Activated naive CD8-positive, alpha-beta T cell treated with anti-CD3 and anti-CD28 coated beads, Interleukin-2, amount 50 U/mL, for 24 hours (primary cell): ENCODE results near the gene MARK3.

Experiments used
- ATAC-seq: fragments of 150-1000 bp; cut with Tn5 transposase; one replicate; pipeline ENCODE4 v1.10.0; 2021
- DNase-seq: peaks from one replicate; pipeline ENCODE4 v3.0.0; 2021
- H3K27ac Mint-ChIP-seq: one replicate; pipeline ENCODE4 v1.8.0; 2021; ENCODE audit warnings: mild to moderate bottlenecking, mixed read lengths
- H3K27me3 Mint-ChIP-seq: one replicate; pipeline ENCODE4 v1.8.0; 2021; ENCODE audit warnings: mixed read lengths
- H3K36me3 Mint-ChIP-seq: one replicate; pipeline ENCODE4 v1.8.0; 2021; ENCODE audit warnings: low read depth, mixed read lengths
- H3K4me1 Mint-ChIP-seq: one replicate; pipeline ENCODE4 v1.8.0; 2021; ENCODE audit warnings: mixed read lengths
- H3K4me3 Mint-ChIP-seq: one replicate; pipeline ENCODE4 v1.8.0; 2021; ENCODE audit warnings: mild to moderate bottlenecking, moderate library complexity, mixed read lengths
- H3K9me3 Mint-ChIP-seq: one replicate; pipeline ENCODE4 v1.8.0; 2021; ENCODE audit warnings: mixed read lengths

The MARK3 gene

DNA sequence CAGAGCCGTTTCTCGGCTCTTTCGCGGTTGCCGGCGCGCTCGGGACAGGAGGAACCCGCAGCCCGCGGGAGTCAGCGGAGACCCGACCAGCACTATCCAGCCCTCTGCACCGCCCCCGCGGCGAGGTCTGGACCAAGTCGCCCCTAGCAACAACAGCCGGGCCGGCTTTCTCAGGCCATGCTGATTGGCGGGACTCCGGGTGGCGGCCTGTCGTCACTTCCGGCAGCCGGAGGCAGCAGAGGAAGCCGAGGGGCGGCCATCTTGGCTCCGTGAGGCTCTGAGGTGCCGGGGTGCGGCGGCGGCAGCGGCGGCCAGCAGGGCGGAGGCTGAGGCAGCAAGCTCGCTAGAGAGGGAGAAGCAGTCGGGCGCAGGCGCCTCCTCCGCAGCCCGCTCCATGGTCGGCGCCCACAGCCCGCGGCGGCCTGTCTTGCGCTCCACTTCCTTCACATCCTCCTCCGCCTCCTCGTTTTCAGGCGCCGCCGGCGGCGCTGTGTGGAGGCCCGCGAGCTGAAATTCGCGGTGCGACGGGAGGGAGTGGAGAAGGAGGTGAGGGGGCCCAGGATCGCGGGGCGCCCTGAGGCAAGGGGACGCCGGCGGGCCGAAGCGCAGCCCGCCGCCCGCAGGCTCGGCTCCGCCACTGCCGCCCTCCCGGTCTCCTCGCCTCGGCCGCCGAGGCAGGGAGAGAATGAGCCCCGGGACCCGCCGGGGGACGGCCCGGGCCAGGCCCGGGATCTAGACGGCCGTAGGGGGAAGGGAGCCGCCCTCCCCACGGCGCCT, at the start of gene MARK3:
Gene MARK3, plus strand, starts transcription at position 264 of the 777 bp plus-strand sequence. CDS start 615 bp downstream, outside the sequence.
- no peaks in the 10 kb centered on the region for H3K9me3 Mint-ChIP-seq
- DNase-seq: peak; percentile 97
- peaks cover 41% of the 10 kb centered on the region for H3K4me1 Mint-ChIP-seq
- H3K36me3 Mint-ChIP-seq: peaks cover 9% of the 10 kb centered on the region
- no peaks in the 10 kb centered on the region for H3K27me3 Mint-ChIP-seq
- peak; percentile 98 for ATAC-seq
- H3K4me3 Mint-ChIP-seq: peak within 1 kb of the TSS; percentile 92
- H3K27ac Mint-ChIP-seq: peak within 1 kb of the TSS; percentile 95

DNA sequence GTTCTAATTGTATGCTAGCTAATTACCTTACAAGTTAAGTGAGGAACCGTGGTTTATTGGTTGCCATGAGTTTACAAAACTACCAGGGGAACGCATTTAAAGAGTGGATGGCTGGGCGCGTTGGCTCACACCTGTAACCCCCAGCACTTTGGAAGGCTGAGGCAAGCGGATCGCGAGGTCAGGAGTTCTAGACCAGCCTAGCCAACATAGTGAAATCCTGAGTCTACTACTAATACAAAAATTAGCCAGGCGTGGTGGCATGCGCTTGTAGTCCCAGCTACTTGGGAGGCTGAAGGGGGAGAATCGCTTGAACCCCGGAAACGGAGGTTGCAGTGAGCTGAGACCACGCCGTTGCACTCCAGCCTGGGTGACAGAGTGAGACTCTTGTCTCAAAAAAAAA, 49.0 kb upstream of the MARK3 start:
- ATAC-seq: no peak
- Mint-ChIP-seq H3K36me3 (peaks cover 64% of the 10 kb centered on the region), H3K4me1 (peaks cover 71% of the 10 kb centered on the region), H3K27ac (peak overlapping the region; percentile 87), H3K9me3 (no peaks in the 10 kb centered on the region), H3K27me3 (no peaks in the 10 kb centered on the region), H3K4me3 (peak overlapping the region; percentile 86)
- DNase-seq: no peak

DNA sequence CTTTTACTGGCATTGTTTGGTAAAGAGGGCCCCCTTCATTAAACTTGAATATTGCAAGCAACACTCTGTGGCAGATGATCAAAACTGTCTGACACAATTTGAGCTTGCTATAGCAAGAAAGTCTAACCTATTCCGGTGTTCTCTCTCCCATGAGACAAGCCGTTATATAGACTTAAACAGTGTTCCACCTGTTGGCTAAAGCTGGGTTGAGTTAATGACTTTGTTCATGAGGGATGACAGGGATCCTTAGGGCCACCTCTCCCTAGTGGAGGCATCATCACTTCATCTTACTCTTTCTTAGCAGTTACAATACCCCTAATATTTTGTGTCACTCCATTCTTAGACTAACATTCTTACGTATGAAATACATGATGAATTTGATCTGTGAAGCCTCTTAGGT, 47.4 kb upstream of the MARK3 start:
- H3K4me1 Mint-ChIP-seq: peaks cover 60% of the 10 kb centered on the region
- H3K27ac Mint-ChIP-seq: peak overlapping the region; percentile 75
- no peaks in the 10 kb centered on the region for H3K9me3 Mint-ChIP-seq
- no peaks in the 10 kb centered on the region for H3K27me3 Mint-ChIP-seq
- H3K4me3 Mint-ChIP-seq: peak overlapping the region; percentile 86
- ATAC-seq (no peak), DNase-seq (no peak)
- H3K36me3 Mint-ChIP-seq: peaks cover 80% of the 10 kb centered on the region

DNA sequence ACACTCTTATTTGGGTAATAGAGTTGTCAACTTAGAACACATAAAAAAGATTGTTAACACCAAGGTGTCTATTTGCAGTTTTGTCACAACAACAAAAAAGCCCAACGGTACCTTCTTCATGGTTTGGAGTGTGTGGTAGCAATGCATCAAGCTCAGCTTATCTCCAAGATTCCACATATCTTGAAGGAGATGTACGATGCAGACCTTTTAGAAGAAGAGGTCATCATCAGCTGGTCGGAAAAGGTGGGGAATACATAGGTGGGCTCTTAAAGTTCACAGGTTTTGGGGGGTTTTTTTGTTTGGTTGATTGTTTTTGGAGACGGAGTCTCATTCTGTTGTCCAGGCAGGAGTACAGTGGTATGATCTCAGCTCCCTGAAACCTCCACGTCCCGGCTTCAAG, 45.7 kb upstream of the MARK3 start:
- Mint-ChIP-seq H3K27ac (peak overlapping the region; percentile 37), H3K4me1 (peaks cover 56% of the 10 kb centered on the region), H3K9me3 (no peaks in the 10 kb centered on the region), H3K27me3 (no peaks in the 10 kb centered on the region), H3K4me3 (no peak overlapping the region), H3K36me3 (peaks cover 93% of the 10 kb centered on the region)
- no peak for ATAC-seq
- DNase-seq: no peak

DNA sequence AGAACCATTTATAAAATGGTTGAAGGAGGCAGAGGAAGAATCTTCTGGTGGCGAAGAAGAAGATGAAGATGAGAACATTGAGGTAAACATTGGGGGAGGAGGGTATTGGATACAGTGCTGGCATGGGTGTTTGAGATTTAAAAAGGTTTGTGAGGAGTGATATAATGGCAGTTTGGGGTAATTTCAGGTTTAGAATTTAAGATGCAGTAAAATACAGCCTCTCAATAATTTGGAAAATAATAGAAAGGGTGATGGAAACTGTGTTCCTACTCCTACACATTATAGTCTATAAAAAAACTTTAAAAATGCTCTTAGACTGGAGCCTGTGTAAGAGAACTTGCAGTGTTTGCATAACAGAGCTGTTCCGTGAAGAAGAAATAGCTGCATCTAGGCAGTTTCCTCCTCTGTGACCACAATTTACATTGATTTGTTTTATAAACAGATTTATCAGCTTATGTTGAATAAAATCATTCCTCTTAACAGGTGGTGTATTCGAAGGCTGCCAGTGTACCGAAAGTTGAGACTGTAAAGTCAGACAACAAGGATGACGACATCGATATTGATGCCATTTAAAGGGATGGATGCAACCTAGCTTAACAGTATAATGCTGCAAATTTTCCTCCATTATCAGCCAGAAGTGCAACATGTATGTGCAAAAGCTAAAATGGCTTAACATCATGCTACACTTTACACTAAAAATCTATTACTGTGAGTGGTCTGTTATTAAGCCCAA, 44.6 kb upstream of the MARK3 start:
- peaks cover 92% of the 10 kb centered on the region for H3K36me3 Mint-ChIP-seq
- DNase-seq (no peak), ATAC-seq (no peak)
- peaks cover 50% of the 10 kb centered on the region for H3K4me1 Mint-ChIP-seq
- peak overlapping the region; percentile 33 for H3K27ac Mint-ChIP-seq
- no peaks in the 10 kb centered on the region for H3K9me3 Mint-ChIP-seq
- no peak overlapping the region for H3K4me3 Mint-ChIP-seq
- no peaks in the 10 kb centered on the region for H3K27me3 Mint-ChIP-seq

DNA sequence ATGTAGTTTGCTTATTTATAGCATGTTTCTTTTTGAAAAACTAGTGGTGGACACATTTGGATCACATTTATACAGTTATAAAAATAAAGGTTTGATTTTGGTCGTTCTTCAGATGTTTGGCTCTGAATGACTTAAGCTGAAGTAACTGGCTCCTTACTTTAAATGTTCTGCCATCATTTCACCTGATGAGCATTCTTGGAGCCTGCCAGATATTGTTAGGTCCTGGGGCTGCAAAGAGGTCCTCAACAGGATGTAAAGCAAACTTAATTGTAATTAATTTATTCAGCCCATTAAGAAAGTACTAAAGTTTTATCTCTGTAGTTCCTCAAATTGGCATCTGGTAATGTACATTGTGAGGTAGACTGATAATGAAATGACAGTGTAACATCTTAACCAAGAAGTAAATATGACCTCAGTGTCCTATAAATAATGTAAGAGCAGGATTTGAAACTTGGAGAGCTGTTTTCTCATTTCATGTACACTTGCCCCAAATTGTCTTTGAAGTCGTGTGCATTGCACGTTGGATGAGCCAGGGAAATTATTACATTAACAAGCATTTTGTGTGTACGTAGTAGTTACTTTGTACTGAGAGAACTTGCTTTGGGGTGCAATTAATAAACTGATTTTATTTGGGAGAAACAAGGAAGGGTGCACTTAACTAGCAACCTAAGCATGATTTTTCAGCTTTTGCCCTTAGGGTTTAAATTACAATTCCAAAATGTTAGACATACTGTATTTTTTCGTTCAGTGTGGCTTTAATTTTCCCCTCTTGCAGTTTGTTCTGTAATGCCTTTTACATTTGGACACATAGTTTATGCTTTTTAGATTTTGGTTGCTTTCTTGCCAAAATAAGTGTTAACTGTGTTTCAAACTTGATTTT, 43.7 kb upstream of the MARK3 start:
- ATAC-seq: no peak

DNA sequence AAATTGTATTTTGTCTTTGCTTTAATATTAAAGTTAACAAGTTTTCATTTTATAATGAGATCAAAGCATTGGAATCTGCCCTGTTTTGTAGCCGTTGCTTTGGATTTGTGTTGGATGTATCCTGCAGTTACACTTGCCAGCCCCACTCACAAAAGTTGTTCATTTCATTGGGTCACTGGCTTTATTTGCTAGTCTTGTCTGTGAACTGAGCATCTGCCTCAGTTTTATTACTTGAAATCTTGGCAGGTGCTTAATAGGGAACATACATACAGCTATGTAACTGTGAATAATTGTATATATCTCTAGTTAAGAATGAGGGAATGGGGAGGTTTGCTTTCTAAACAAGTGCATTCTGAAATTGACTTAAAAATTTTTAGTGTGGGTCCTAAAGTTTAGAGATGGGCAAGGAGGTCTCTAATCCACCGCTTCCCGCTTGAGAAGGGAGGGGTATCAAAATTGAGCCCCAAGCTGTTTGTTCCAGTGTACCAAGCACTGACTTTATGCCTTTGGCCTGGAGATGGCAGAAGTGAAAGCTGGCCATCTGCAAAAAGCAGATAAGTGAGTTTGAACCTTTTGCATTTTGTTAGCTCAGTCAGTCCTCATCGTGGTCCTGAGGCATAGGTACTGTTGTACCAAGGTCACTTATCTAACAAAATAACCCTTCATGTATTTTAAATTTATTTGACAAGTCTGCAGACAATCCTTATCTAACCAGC, 41.9 kb upstream of the MARK3 start:
- no peak for ATAC-seq
- H3K9me3 Mint-ChIP-seq: no peaks in the 10 kb centered on the region
- H3K27me3 Mint-ChIP-seq: no peaks in the 10 kb centered on the region
- H3K27ac Mint-ChIP-seq: no peak overlapping the region
- no peak overlapping the region for H3K4me3 Mint-ChIP-seq
- DNase-seq: no peak
- H3K36me3 Mint-ChIP-seq: peaks cover 65% of the 10 kb centered on the region
- H3K4me1 Mint-ChIP-seq: peaks cover 24% of the 10 kb centered on the region

More for the DNA sequence above, 43.7 kb upstream of the MARK3 start:
- H3K4me1 Mint-ChIP-seq: peaks cover 42% of the 10 kb centered on the region
- peaks cover 84% of the 10 kb centered on the region for H3K36me3 Mint-ChIP-seq
- H3K27ac Mint-ChIP-seq: no peak overlapping the region
- H3K4me3 Mint-ChIP-seq: no peak overlapping the region
- no peak for DNase-seq
- H3K27me3 Mint-ChIP-seq: no peaks in the 10 kb centered on the region
- H3K9me3 Mint-ChIP-seq: no peaks in the 10 kb centered on the region

DNA sequence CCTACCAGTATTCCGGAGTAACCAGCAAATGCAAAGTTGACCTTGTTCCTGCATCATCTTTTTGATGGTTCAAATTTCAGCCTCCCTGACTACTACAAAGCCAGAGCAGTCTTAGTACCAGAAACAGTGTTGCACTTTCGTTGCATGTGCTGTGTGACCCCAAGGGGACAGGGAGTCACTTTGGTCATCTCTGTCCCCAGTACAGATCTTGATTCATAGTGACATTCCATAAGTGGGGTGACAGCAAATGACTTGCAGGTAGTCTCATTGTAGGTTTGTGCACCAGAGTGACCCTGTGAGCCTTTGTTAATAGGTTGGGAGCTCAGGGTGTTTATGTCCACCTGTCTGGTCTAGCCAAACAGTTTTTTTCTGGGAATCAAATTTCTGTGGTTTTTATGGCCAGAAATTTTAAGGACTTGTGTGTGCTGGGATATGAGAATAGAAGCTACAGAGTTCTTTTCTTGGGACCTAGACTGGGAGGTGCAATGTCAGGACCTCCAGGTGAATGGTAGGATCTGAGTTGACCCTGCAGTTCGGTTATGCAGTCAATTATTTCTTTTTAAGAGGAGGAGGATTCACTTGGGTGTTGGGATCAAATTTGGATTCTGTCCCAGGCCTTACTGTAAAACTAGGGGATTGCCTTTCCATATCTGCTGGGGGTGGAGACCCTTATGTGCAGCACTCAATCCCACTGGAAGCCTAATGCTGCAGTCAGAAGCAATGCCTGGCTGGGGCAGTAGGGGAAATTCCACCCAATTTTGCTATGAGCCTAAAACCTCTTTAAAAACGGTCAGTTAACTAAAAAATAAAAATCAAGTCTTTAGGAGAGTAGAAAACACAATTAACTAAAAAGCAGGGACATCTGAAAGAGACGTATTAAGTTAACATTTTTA, 41.1 kb upstream of the MARK3 start:
- Mint-ChIP-seq H3K27me3 (no peaks in the 10 kb centered on the region), H3K9me3 (no peaks in the 10 kb centered on the region), H3K27ac (no peak overlapping the region), H3K36me3 (peaks cover 57% of the 10 kb centered on the region), H3K4me3 (no peak overlapping the region), H3K4me1 (peaks cover 17% of the 10 kb centered on the region)
- no peak for ATAC-seq
- no peak for DNase-seq

DNA sequence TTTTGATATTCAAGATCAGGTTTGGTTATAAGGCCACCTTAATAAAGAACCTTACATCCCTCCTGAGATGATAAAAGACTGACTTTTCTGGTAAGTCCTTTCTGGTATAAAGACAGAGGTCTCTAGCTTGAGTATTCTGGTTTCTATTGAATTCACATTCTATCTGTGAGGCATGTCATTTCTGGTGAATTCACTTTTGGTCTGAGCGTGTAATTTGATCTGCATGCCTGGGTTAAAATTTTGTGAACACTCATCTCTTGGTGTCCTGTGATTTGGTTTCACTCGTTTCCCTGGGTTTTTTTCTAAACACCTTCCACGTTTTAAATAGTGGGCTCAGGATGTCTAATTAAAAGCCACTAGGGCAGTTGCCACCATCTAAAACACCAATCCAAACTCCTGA, 38.9 kb upstream of the MARK3 start:
- Mint-ChIP-seq H3K4me1 (peaks cover 3% of the 10 kb centered on the region), H3K4me3 (no peak overlapping the region), H3K9me3 (no peaks in the 10 kb centered on the region), H3K27ac (no peak overlapping the region), H3K27me3 (no peaks in the 10 kb centered on the region), H3K36me3 (peaks cover 36% of the 10 kb centered on the region)
- DNase-seq (no peak), ATAC-seq (no peak)

DNA sequence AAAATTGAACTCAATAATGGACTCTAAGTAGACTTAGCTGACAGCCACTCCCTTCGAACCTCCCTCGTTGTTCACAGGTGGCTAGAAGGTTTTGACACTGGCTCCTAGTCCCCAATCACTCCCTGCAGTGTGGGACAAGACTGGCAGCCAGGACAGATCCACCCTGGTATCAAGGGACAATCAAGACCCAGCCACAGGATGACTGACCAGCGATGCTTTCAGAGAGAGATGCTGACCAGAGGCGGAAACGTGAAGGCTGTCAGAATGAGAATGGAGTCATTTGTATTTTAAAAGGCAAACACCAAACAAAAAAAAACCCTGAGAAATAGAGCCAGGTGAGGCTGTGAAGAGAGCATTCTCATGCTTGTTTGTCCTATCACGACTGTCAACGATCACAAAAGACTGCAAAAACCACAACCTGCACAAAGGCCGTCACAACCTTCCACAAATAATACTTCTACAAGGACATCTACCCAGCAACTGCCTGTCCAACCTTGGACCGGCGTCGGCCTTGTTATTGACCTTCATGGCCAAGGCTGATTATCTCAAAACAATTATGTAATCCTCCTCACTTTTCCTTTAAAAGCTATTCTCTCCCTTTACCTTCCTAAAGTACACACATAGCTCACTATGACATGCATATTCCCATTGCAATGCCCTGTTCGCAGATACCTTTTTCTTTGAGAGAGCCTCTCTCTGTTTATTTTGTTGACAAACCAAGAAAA, 38.0 kb upstream of the MARK3 start:
- H3K27ac Mint-ChIP-seq: no peak overlapping the region
- H3K9me3 Mint-ChIP-seq: no peaks in the 10 kb centered on the region
- H3K4me1 Mint-ChIP-seq: no peaks in the 10 kb centered on the region
- H3K4me3 Mint-ChIP-seq: no peak overlapping the region
- peaks cover 2% of the 10 kb centered on the region for H3K27me3 Mint-ChIP-seq
- H3K36me3 Mint-ChIP-seq: peaks cover 27% of the 10 kb centered on the region
- no peak for DNase-seq
- no peak for ATAC-seq

DNA sequence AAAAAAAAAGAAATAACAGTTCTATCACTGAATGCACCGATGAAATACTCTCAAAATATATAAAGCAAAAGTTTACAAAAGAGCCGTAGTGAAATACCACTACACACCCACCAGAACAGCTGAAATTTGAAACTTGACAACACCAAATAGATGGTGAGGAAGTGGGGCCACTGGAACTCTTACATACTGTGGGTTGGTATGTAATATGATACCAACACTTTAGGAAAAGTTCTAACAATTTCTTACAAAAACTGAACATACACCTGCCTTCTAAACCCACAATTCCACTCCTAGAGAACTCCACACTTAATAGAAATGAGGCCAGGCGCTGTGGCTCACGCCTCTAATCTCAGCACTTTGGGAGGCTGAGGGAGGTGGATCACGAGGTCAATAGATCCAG, 37.1 kb upstream of the MARK3 start:
- Mint-ChIP-seq H3K4me3 (no peak overlapping the region), H3K4me1 (no peaks in the 10 kb centered on the region), H3K27me3 (peaks cover 2% of the 10 kb centered on the region), H3K9me3 (no peaks in the 10 kb centered on the region), H3K36me3 (peaks cover 19% of the 10 kb centered on the region), H3K27ac (no peak overlapping the region)
- DNase-seq (no peak), ATAC-seq (no peak)

DNA sequence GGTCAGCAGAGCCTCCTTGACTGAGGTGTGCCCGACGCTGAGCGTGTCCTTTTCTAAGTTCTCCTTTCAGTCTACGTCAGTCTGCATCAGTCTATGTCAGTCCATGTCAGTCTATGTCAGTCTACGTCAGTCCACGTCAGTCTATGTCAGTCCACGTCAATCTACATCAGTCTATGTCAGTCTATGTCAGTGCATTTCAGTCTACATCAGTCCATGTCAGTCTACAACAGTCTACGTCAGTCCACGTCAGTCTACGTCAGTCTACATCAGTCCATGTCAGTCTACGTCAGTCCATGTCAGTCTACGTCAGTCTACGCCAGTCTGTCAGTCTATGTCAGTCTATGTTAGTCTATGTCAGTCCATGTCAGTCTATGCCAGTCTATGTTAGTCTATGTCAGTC, 35.2 kb upstream of the MARK3 start:
- H3K4me1 Mint-ChIP-seq: no peaks in the 10 kb centered on the region
- peaks cover 2% of the 10 kb centered on the region for H3K36me3 Mint-ChIP-seq
- peaks cover 5% of the 10 kb centered on the region for H3K27me3 Mint-ChIP-seq
- ATAC-seq (no peak), DNase-seq (no peak)
- no peaks in the 10 kb centered on the region for H3K9me3 Mint-ChIP-seq
- no peak overlapping the region for H3K4me3 Mint-ChIP-seq
- no peak overlapping the region for H3K27ac Mint-ChIP-seq

DNA sequence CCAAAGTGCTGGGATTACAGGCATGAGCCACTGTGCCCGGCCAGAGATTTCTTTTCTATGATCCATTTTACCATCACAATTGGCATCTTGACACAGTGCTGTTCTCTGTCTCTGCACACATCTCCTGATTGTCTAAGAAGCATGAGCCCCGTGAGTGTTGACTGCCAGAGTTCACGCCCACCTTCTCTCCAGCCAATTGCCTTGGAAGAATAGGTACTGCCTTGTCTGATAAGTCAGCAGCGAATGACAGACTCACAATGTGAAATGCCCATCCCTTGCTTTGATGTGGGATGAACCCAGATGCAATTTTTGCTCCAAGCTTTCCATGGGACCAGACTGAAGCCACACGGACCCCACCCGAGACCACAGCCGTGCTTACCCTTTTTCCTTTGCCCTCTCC, 31.9 kb upstream of the MARK3 start:
- no peaks in the 10 kb centered on the region for H3K36me3 Mint-ChIP-seq
- no peak for ATAC-seq
- H3K4me3 Mint-ChIP-seq: no peak overlapping the region
- no peak overlapping the region for H3K27ac Mint-ChIP-seq
- peaks cover 6% of the 10 kb centered on the region for H3K27me3 Mint-ChIP-seq
- DNase-seq: no peak
- no peaks in the 10 kb centered on the region for H3K9me3 Mint-ChIP-seq
- no peaks in the 10 kb centered on the region for H3K4me1 Mint-ChIP-seq
